Lower leg skin (tissue), 3 donors: ENCODE results near the gene MTARC1.

ENCODE experiments used
- POLR2A ChIP-seq, 2 donors: fragments of 450-650 bp; IDR thresholded peaks; one replicate each; pipeline ENCODE4 v1.6.1; 2016 to 2017; ENCODE audit warnings: antibody characterized with exemption in 2 of 2, mild to moderate bottlenecking in 1 of 2, moderate library complexity in 1 of 2
- TF ChIP-seq, protein P1 (sequence below), 3 donors: fragments of 450-650 bp; IDR thresholded peaks; one replicate each; pipeline ENCODE4 v1.5.1; 2016; ENCODE audit warnings: antibody characterized with exemption in 3 of 3, mild to moderate bottlenecking in 3 of 3, moderate library complexity in 2 of 3

GRCh38 chr1:220808345-220809186 is 21.9 kb downstream of the MTARC1 start:
- TF ChIP-seq, protein P1, sequence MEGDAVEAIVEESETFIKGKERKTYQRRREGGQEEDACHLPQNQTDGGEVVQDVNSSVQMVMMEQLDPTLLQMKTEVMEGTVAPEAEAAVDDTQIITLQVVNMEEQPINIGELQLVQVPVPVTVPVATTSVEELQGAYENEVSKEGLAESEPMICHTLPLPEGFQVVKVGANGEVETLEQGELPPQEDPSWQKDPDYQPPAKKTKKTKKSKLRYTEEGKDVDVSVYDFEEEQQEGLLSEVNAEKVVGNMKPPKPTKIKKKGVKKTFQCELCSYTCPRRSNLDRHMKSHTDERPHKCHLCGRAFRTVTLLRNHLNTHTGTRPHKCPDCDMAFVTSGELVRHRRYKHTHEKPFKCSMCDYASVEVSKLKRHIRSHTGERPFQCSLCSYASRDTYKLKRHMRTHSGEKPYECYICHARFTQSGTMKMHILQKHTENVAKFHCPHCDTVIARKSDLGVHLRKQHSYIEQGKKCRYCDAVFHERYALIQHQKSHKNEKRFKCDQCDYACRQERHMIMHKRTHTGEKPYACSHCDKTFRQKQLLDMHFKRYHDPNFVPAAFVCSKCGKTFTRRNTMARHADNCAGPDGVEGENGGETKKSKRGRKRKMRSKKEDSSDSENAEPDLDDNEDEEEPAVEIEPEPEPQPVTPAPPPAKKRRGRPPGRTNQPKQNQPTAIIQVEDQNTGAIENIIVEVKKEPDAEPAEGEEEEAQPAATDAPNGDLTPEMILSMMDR (IDR thresholded peaks at IDR 0.05): no peak
- no peak for TF ChIP-seq POLR2A (IDR thresholded peaks at IDR 0.05)
